CD4-positive, alpha-beta memory T cell (primary cell): Measurements from ENCODE around the gene TSG101. TPM values are rescaled to one million over a fixed set of nuclear protein-coding genes. Genes with fewer than 3 reads are reported as not detected.

Experiments used
- CTCF ChIA-PET: fragments of 350-600 bp; sonication (Branson Sonifier 250); formaldehyde crosslinking; loops from one replicate; lab custom pipeline; 2021; ENCODE audit warnings: inconsistent platforms; ENCODE audit not compliant: partially characterized antibody; lab: Charles Lee
- POLR2A ChIA-PET: fragments of 350-600 bp; sonication (Branson Sonifier 250); formaldehyde crosslinking; loops from one replicate; lab custom pipeline; 2021; ENCODE audit not compliant: partially characterized antibody; lab: Charles Lee
- DNase-seq, 5 donors: peaks; one replicate each; pipeline versions ENCODE4 v3.0.0 to v3.0.0-alpha.2; 2020 to 2022; ENCODE audit warnings: mixed read lengths in 1 of 5
- H3K27ac ChIP-seq: one replicate; pipeline ENCODE4 v1.7.0; 2013; ENCODE audit warnings: low read depth, low read length
- H3K27me3 ChIP-seq: 2 replicates; pipeline ENCODE4 v1.7.0; 2013; ENCODE audit warnings: mild to moderate bottlenecking, low read length, moderate library complexity; ENCODE audit not compliant: insufficient read depth
- H3K36me3 ChIP-seq: 2 replicates; pipeline ENCODE4 v1.7.0; 2013; ENCODE audit warnings: mild to moderate bottlenecking, low read length, moderate library complexity; ENCODE audit not compliant: insufficient read depth
- H3K4me1 ChIP-seq: 2 replicates; pipeline ENCODE4 v1.7.0; 2013; ENCODE audit warnings: mild to moderate bottlenecking, low read length, moderate library complexity; ENCODE audit not compliant: insufficient read depth
- H3K4me3 ChIP-seq, 2 donors: one replicate each; pipeline ENCODE4 v1.7.0; 2013; ENCODE audit warnings: low read length in 2 of 2, mild to moderate bottlenecking in 1 of 2
- H3K9me3 ChIP-seq, 2 donors: one replicate each; pipeline ENCODE4 v1.7.0; 2013; ENCODE audit warnings: low read length in 2 of 2, control low read depth in 1 of 2; ENCODE audit not compliant: control insufficient read depth in 1 of 2
- H3K27ac Mint-ChIP-seq, 7 donors: one replicate each; pipeline ENCODE4 v1.8.0; 2020 to 2021; ENCODE audit warnings: mixed read lengths in 7 of 7, mild to moderate bottlenecking in 6 of 7, inconsistent platforms in 3 of 7, moderate library complexity in 3 of 7
- H3K27me3 Mint-ChIP-seq, 2 donors: one replicate each; pipeline ENCODE4 v1.8.0; 2020 to 2021; ENCODE audit warnings: mixed read lengths in 2 of 2
- H3K36me3 Mint-ChIP-seq, 2 donors: one replicate each; pipeline ENCODE4 v1.8.0; 2020 to 2021; ENCODE audit warnings: mixed read lengths in 2 of 2, inconsistent platforms in 1 of 2, mild to moderate bottlenecking in 1 of 2
- H3K4me1 Mint-ChIP-seq, 4 donors: one replicate each; pipeline ENCODE4 v1.8.0; 2020 to 2021; ENCODE audit warnings: mixed read lengths in 4 of 4, mild to moderate bottlenecking in 1 of 4
- H3K4me3 Mint-ChIP-seq, 8 donors: one replicate each; pipeline ENCODE4 v1.8.0; 2020 to 2021; ENCODE audit warnings: mixed read lengths in 8 of 8, mild to moderate bottlenecking in 7 of 8, moderate library complexity in 6 of 8, inconsistent platforms in 3 of 8
- H3K9me3 Mint-ChIP-seq, 8 donors: one replicate each; pipeline ENCODE4 v1.8.0; 2020 to 2021; ENCODE audit warnings: mixed read lengths in 8 of 8, mild to moderate bottlenecking in 5 of 8, inconsistent platforms in 3 of 8, moderate library complexity in 1 of 8
- intact Hi-C: fragments of 100-400 bp; cut with micrococcal nuclease; formaldehyde crosslinking; loops from one replicate; pipeline ENCODE4 v1.15.1; 2023
- polyA plus RNA-seq, 2 donors: library from polyadenylated mRNA; unstranded; fragments of 300-500 nt; fragmentation: Illumina TruSeq; gene quantifications; one replicate each; pipeline ENCODE4 v1.2.3, GENCODE V29; 2021
- total RNA-seq, 2 experiments: library from RNA; stranded (reverse); gene quantifications; one replicate each; pipeline ENCODE4 v1.2.3, GENCODE V29; 2021

The TSG101 gene
- total and polyA plus RNA-seq, 4 experiments from 2014 or later = 40.0 to 64.2 (median 50.3) TPM

DNA sequence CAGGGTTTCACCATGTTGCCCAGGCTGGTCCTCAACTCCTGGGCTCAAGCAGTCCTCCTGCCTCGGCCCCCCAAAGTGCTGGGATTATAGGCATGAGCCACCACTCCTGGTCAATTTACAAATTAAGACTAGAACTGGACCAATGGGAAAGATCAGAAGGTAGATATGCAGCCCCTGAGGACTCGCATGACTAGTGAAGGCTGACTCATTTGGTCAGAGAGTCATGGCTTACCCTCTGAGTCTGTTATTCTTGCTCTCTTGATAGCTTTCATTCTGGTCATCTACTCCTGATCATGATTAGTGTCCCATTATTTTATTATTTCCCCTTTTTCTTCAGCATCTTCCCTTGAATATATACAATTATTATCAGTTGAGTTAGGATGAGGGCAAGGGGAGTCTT lies 73.8 kb downstream of the TSG101 start:
- Histone ChIP-seq H3K4me1 (no peaks in the 10 kb centered on the region), H3K27me3 (no peaks in the 10 kb centered on the region), H3K27ac (no peak overlapping the region), H3K4me3 (no peak overlapping the region), H3K9me3 (no peaks in the 10 kb centered on the region), H3K36me3 (no peaks in the 10 kb centered on the region)
- no peaks in the 10 kb centered on the region for H3K36me3 Mint-ChIP-seq
- H3K9me3 Mint-ChIP-seq = peaks cover 0 to 2% (median 0%) of the 10 kb centered on the region in 8 donors
- peaks cover 0 to 1% (median 0%) of the 10 kb centered on the region in 4 donors for H3K4me1 Mint-ChIP-seq
- ChIA-PET CTCF (interaction anchor here (0.8 kb wide), 1 partner anchor 209 kb away, joined by 3 read pairs; no protein-coding TSS in a partner anchor), POLR2A (interaction anchor here (1.3 kb wide), 1 partner anchor 58 kb away, joined by 3 read pairs; no protein-coding TSS in a partner anchor)
- H3K4me3 Mint-ChIP-seq = no peak overlapping the region
- no peak for DNase-seq
- intact Hi-C loops = no loop called here
- H3K27ac Mint-ChIP-seq = peak overlapping the region in 1 of 7 donors; percentile 4
- H3K27me3 Mint-ChIP-seq = peaks cover 3 to 5% of the 10 kb centered on the region in 2 donors

GRCh38 chr11:18449251-18449650 lies 77.5 kb downstream of the TSG101 start:
- Histone ChIP-seq H3K27ac (no peak overlapping the region), H3K9me3 (no peaks in the 10 kb centered on the region), H3K36me3 (no peaks in the 10 kb centered on the region), H3K4me3 (no peak overlapping the region), H3K27me3 (no peaks in the 10 kb centered on the region), H3K4me1 (no peaks in the 10 kb centered on the region)
- CTCF ChIA-PET = no interaction called here
- intact Hi-C loops = no loop called here
- no peak overlapping the region for H3K27ac Mint-ChIP-seq
- peaks cover 6 to 7% of the 10 kb centered on the region in 2 donors for H3K27me3 Mint-ChIP-seq
- no peaks in the 10 kb centered on the region for H3K4me1 Mint-ChIP-seq
- no peaks in the 10 kb centered on the region for H3K36me3 Mint-ChIP-seq
- POLR2A ChIA-PET = no interaction called here
- peak in 1 of 5 donors; percentile 0 for DNase-seq
- H3K9me3 Mint-ChIP-seq = no peaks in the 10 kb centered on the region
- no peak overlapping the region for H3K4me3 Mint-ChIP-seq

- intact Hi-C loops = no loop called here
- Histone ChIP-seq H3K4me1 (no peaks in the 10 kb centered on the region), H3K9me3 (no peaks in the 10 kb centered on the region), H3K27ac (no peak overlapping the region), H3K27me3 (no peaks in the 10 kb centered on the region), H3K4me3 (no peak overlapping the region), H3K36me3 (no peaks in the 10 kb centered on the region)
- no peak overlapping the region for H3K4me3 Mint-ChIP-seq
- no peak overlapping the region for H3K27ac Mint-ChIP-seq
- peaks cover 0 to 10% (median 4%) of the 10 kb centered on the region in 8 donors for H3K9me3 Mint-ChIP-seq
- ChIA-PET CTCF (no interaction called here), POLR2A (no interaction called here)
- peaks cover 0 to 1% (median 0%) of the 10 kb centered on the region in 4 donors for H3K4me1 Mint-ChIP-seq
- DNase-seq = no peak
- H3K36me3 Mint-ChIP-seq = peaks cover 1 to 4% of the 10 kb centered on the region in 2 donors
- no peaks in the 10 kb centered on the region for H3K27me3 Mint-ChIP-seq
Measured at GRCh38 chr11:18438691-18439090, 88.1 kb downstream of the TSG101 start.

Other genes starting within 250 kb of the TSG101 start
- gene HPS5, start 204.8 kb downstream of the TSG101 start, total RNA-seq = 10 to 100 TPM; 22.1 to 23.7 TPM
- gene HPS5, start 204.8 kb downstream of the TSG101 start, polyA plus RNA-seq = 10 to 100 TPM; 14.2 to 15.1 TPM
- gene GTF2H1, start 204.4 kb downstream of the TSG101 start, total RNA-seq = 10 to 100 TPM; 60.1 to 61.6 TPM
- gene GTF2H1, start 204.4 kb downstream of the TSG101 start, polyA plus RNA-seq = 10 to 100 TPM; 31.8 to 41.6 TPM
- 100 to 1,000 TPM; 131 to 135 TPM for gene LDHA, start 132.4 kb downstream of the TSG101 start, total RNA-seq
- 100 to 1,000 TPM; 556 to 720 TPM for gene LDHA, start 132.4 kb downstream of the TSG101 start, polyA plus RNA-seq
- gene LDHC, start 114.6 kb downstream of the TSG101 start, total RNA-seq = not detected
- gene LDHC, start 114.6 kb downstream of the TSG101 start, polyA plus RNA-seq = not detected
- under 1 TPM; 0.20 to 0.42 TPM for gene LDHAL6A, start 71.1 kb downstream of the TSG101 start, total RNA-seq
- gene LDHAL6A, start 71.1 kb downstream of the TSG101 start, polyA plus RNA-seq = not detected
- gene UEVLD, start 61.8 kb upstream of the TSG101 start, total RNA-seq = 10 to 100 TPM; 10.6 to 10.7 TPM
- 10 to 100 TPM in 1 of 2 donors, 1 to 10 TPM in 1; 9.1 to 10.2 TPM for gene UEVLD, start 61.8 kb upstream of the TSG101 start, polyA plus RNA-seq
- gene MISFA, start 72.8 kb upstream of the TSG101 start, total RNA-seq = under 1 TPM in 1 of 2 experiments, not detected in 1; 0.69 TPM
- gene MISFA, start 72.8 kb upstream of the TSG101 start, polyA plus RNA-seq = under 1 TPM in 1 of 2 donors, not detected in 1; 0.47 TPM
- 10 to 100 TPM; 23.0 to 25.2 TPM for gene SPTY2D1, start 107.4 kb upstream of the TSG101 start, total RNA-seq
- 10 to 100 TPM in 1 of 2 donors, 1 to 10 TPM in 1; 5.1 to 12.6 TPM for gene SPTY2D1, start 107.4 kb upstream of the TSG101 start, polyA plus RNA-seq
- 1 to 10 TPM; 2.5 to 4.0 TPM for gene TMEM86A, start 171.8 kb upstream of the TSG101 start, total RNA-seq
- under 1 TPM; 0.76 to 0.88 TPM for gene TMEM86A, start 171.8 kb upstream of the TSG101 start, polyA plus RNA-seq
- 1 to 10 TPM; 5.3 to 8.0 TPM for gene IGSF22, start 199.2 kb upstream of the TSG101 start, total RNA-seq
- gene IGSF22, start 199.2 kb upstream of the TSG101 start, polyA plus RNA-seq = 1 to 10 TPM; 4.6 to 5.8 TPM